ENCODE results near the gene QRSL1.

- TF ChIP-seq CTCF (IDR thresholded peaks at IDR 0.05) (no peak), EZH2 (IDR thresholded peaks at IDR 0.05) (no peak)
Observed at GRCh38 chr6:106659859-106660258, 30.5 kb downstream of the QRSL1 start.

Measured in neural progenitor cell (in vitro differentiated cells).